GM12878 (cell line): ENCODE measurements around the gene KARS1. TPM values are rescaled to one million over a fixed set of nuclear protein-coding genes. Genes with fewer than 3 reads are reported as not detected.

Experiments
- ATAC-seq: fragments of 200-7000 bp; cut with Tn5 transposase; 3 replicates; pipeline ENCODE4 v1.9.1; 2020; ENCODE audit warnings: mild to moderate bottlenecking, moderate library complexity
- BruUV-seq: library from RNA; stranded (reverse); fragments of 400-500 nt; replicated peaks from 2 replicates; lab custom pipeline; 2021; lab: Mats Ljungman, UMichigan
- CTCF ChIA-PET: fragments of 300-600 bp; sonication (Branson Sonifier 250); formaldehyde crosslinking; extraction: SDS; loops from one replicate; lab custom pipeline; 2021; ENCODE audit warnings: inconsistent platforms; lab: Yijun Ruan, JAX
- POLR2A ChIA-PET: fragments of 350-600 bp; formaldehyde crosslinking; extraction: SDS; loops from one replicate; lab custom pipeline; 2021; ENCODE audit warnings: inconsistent platforms; lab: Charles Lee
- RAD21 ChIA-PET: fragments of 300-600 bp; sonication (Branson Sonifier 250); formaldehyde crosslinking; loops from one replicate; lab custom pipeline; 2023; ENCODE audit warnings: antibody characterized with exemption; ENCODE audit not compliant: unreplicated experiment; lab: Charles Lee
- SMC1A ChIA-PET: fragments of 300-600 bp; sonication (Branson Sonifier 250); formaldehyde crosslinking; loops from one replicate; lab custom pipeline; 2023; ENCODE audit not compliant: unreplicated experiment, uncharacterized antibody; lab: Charles Lee
- DNase-seq: peaks from one replicate; pipeline ENCODE4 v3.0.0-alpha.2; 2011; ENCODE audit warnings: low read depth, low spot score
- FAIRE-seq: peaks from 3 replicates; lab custom pipeline; 2011; peaks lifted over from hg19 to GRCh38; lab: Jason Lieb, UNC
- H2AFZ ChIP-seq: 2 replicates; pipeline ENCODE4 v1.6.0; 2011; ENCODE audit warnings: low read depth, low read length, control low read depth; ENCODE audit not compliant: control insufficient read depth
- H3K27ac ChIP-seq: 2 replicates; pipeline ENCODE4 v1.5.1; 2011; ENCODE audit warnings: control low read depth; ENCODE audit not compliant: control insufficient read depth, insufficient read depth
- H3K27me3 ChIP-seq, 2 experiments: replicated peaks in 1 of 2; 2 replicates each; pipeline versions ENCODE4 v1.6.0 to v1.6.1; 2011; ENCODE audit warnings: low read length in 1 of 2; ENCODE audit not compliant: control insufficient read depth in 2 of 2, insufficient read depth in 2 of 2
- H3K36me3 ChIP-seq, 2 experiments: 2 replicates each; pipeline ENCODE4 v1.5.1; 2011; ENCODE audit warnings: low read length in 1 of 2; ENCODE audit not compliant: control insufficient read depth in 2 of 2, insufficient read depth in 2 of 2
- H3K4me1 ChIP-seq: 2 replicates; pipeline ENCODE4 v1.6.1; 2011; ENCODE audit warnings: mild to moderate bottlenecking, low read length, moderate library complexity, mixed read lengths; ENCODE audit not compliant: control insufficient read depth, insufficient read depth
- H3K4me2 ChIP-seq: 2 replicates; pipeline ENCODE4 v1.6.0; 2011; ENCODE audit warnings: control low read depth; ENCODE audit not compliant: control insufficient read depth, insufficient read depth
- H3K4me3 ChIP-seq: fragments of 200-600 bp; sonication (generic); 2 replicates; pipeline ENCODE4 v1.5.1; 2016
- H3K79me2 ChIP-seq: 2 replicates; pipeline ENCODE4 v1.6.0; 2011; ENCODE audit warnings: low read length; ENCODE audit not compliant: control insufficient read depth, insufficient read depth
- H3K9ac ChIP-seq: 2 replicates; pipeline ENCODE4 v1.8.0; 2011; ENCODE audit warnings: low read length, control low read depth, mixed read lengths; ENCODE audit not compliant: control insufficient read depth, insufficient read depth
- H3K9me3 ChIP-seq: replicated peaks from 3 replicates; pipeline ENCODE4 v1.5.1; 2011; ENCODE audit warnings: mild to moderate bottlenecking, low read length; ENCODE audit not compliant: control insufficient read depth, insufficient read depth
- H4K20me1 ChIP-seq: 2 replicates; pipeline ENCODE4 v1.6.0; 2011; ENCODE audit not compliant: control insufficient read depth, insufficient read depth
- BCL11A ChIP-seq: IDR thresholded peaks from 2 replicates; pipeline ENCODE4 v1.6.1; 2011; ENCODE audit warnings: low read depth, low read length
- CBFB ChIP-seq: IDR thresholded peaks from 2 replicates; pipeline ENCODE4 v1.6.1; 2016; ENCODE audit warnings: antibody characterized with exemption, low read depth
- CEBPB ChIP-seq, 2 experiments: fragments of 150-350 bp in 1 of 2; IDR thresholded peaks; 2 replicates each; pipeline ENCODE4 v1.6.1; 2012 to 2014; ENCODE audit warnings: low read depth in 2 of 2, low read length in 2 of 2, borderline replicate concordance in 1 of 2, inconsistent platforms in 1 of 2
- DPF2 ChIP-seq: fragments of 450-650 bp; IDR thresholded peaks from 2 replicates; pipeline ENCODE4 v1.6.1; 2017; ENCODE audit warnings: mild to moderate bottlenecking
- IKZF2 ChIP-seq, 2 experiments: fragments of 450-650 bp; IDR thresholded peaks; 2 replicates each; pipeline ENCODE4 v1.6.1; 2017; ENCODE audit warnings: mild to moderate bottlenecking in 2 of 2, moderate library complexity in 2 of 2
- MAX ChIP-seq: IDR thresholded peaks from 2 replicates; pipeline ENCODE4 v1.6.1; 2012; ENCODE audit warnings: low read depth, low read length, improper control_type of control experiment
- NKRF ChIP-seq: fragments of 450-650 bp; conservative IDR thresholded peaks from 2 replicates; pipeline ENCODE4 v1.6.1; 2017; ENCODE audit warnings: mild to moderate bottlenecking, moderate library complexity
- PKNOX1 ChIP-seq: fragments of 450-650 bp; IDR thresholded peaks from 2 replicates; pipeline ENCODE4 v1.6.1; 2016; ENCODE audit warnings: mild to moderate bottlenecking
- RELA ChIP-seq: fragments of 450-650 bp; IDR thresholded peaks from 2 replicates; pipeline ENCODE4 v1.8.0; 2014; ENCODE audit warnings: borderline replicate concordance; ENCODE audit not compliant: partially characterized antibody
- SREBF2 ChIP-seq: IDR thresholded peaks from 2 replicates; pipeline ENCODE4 v1.6.1; 2012; ENCODE audit warnings: mild to moderate bottlenecking, low read length
- USF2 ChIP-seq: IDR thresholded peaks from 2 replicates; pipeline ENCODE4 v1.6.1; 2011; ENCODE audit warnings: low read depth, low read length, improper control_type of control experiment, borderline replicate concordance
- ZNF207 ChIP-seq: fragments of 450-650 bp; IDR thresholded peaks from 2 replicates; pipeline ENCODE4 v1.6.1; 2014; ENCODE audit warnings: antibody characterized with exemption, mild to moderate bottlenecking, borderline replicate concordance
- ZNF687 ChIP-seq: fragments of 450-650 bp; IDR thresholded peaks from 2 replicates; pipeline ENCODE4 v1.6.1; 2017; ENCODE audit warnings: mild to moderate bottlenecking, moderate library complexity
- WGBS: methylation state at CpG from one replicate; pipeline ENCODE4 v1.1.6; 2016; ENCODE audit warnings: low lambda C conversion rate; ENCODE audit not compliant: insufficient replicate concordance, insufficient coverage; ENCODE audit errors: missing lambda C conversion rate; 5-methylcytosine and 5-hydroxymethylcytosine counted together
- in situ Hi-C: fragments of 300-500 bp; cut with MboI; formaldehyde crosslinking; loops from 9 replicates; pipeline ENCODE4 v1.14.3; 2018; ENCODE audit warnings: mixed read lengths
- intact Hi-C: fragments of 100-400 bp; cut with micrococcal nuclease; formaldehyde crosslinking; loops from one replicate; pipeline ENCODE4 v1.14.2; 2022; ENCODE audit not compliant: unreplicated experiment
- polyA plus RNA-seq, 11 experiments: library from polyadenylated mRNA; depleted of rRNA in 4 of 11; unstranded in 6 of 11; stranded (reverse) in 5 of 11; fragments of >200 nt; fragmentation: Nextera tagmentation in 4 of 11; fragmentation: Illumina TruSeq in 1 of 11; extraction: Ambion mirVana in 4 of 11; extraction: Trizol in 1 of 11; gene quantifications; 1 replicate in 1 of 11; 2 replicates in 10 of 11; pipeline versions ENCODE4 v1.2.1 to v1.2.3, GENCODE V29; 2011 to 2016; ENCODE audit warnings: inconsistent platforms in 2 of 11, missing spikeins in 2 of 11, low read depth in 1 of 11
- total RNA-seq, 4 experiments: library from RNA; depleted of rRNA in 3 of 4; stranded (reverse); fragments of >200 nt in 3 of 4; fragmentation: Illumina TruSeq in 1 of 4; extraction: Trizol in 1 of 4; gene quantifications; 2 replicates each; pipeline versions ENCODE4 v1.2.1 to v1.2.3, GENCODE V29; 2013 to 2021

The KARS1 gene
- total and polyA plus RNA-seq, 10 of the 15 experiments (the other 5 are each of a cell fraction or from before 2014, with no cell fraction given) = 187 to 312 (median 211) TPM

- no peak for DNase-seq
- ChIA-PET POLR2A (interaction anchor here (0.6 kb wide), 1 partner anchor 74 kb away, joined by 5 read pairs; no protein-coding TSS in a partner anchor), CTCF (interaction anchor here (0.9 to 1.3 kb wide), 4 partner anchors 24 to 126 kb away, joined by 3 to 5 read pairs (median 4); no protein-coding TSS in a partner anchor), SMC1A (interaction anchor here (0.6 to 1.3 kb wide), 4 partner anchors 9 to 30 kb away, joined by 3 to 4 read pairs (median 4); no protein-coding TSS in a partner anchor), RAD21 (interaction anchor here (0.8 kb wide), 1 partner anchor 22 kb away, joined by 3 read pairs; no protein-coding TSS in a partner anchor)
- Histone ChIP-seq H3K27me3 (no peaks in the 10 kb centered on the region), H2AFZ (no peak overlapping the region), H3K36me3 (peaks cover 0 to 6% of the 10 kb centered on the region in 2 experiments; a peak in 2 of 4 replicates), H3K4me3 (no peak overlapping the region), H4K20me1 (no peaks in the 10 kb centered on the region), H3K9ac (no peak overlapping the region), H3K79me2 (no peaks in the 10 kb centered on the region), H3K4me1 (no peaks in the 10 kb centered on the region), H3K27ac (no peak overlapping the region), H3K9me3 (no peaks in the 10 kb centered on the region), H3K4me2 (no peak overlapping the region)
- no peak for FAIRE-seq
- ATAC-seq = no peak
- intact Hi-C loops (no loop called here), in situ Hi-C loops (no loop called here)
- no TSS peak for BruUV-seq
- 89% methylated on average over 8 of the region's 8 CpGs for WGBS
- TF ChIP-seq CEBPB (IDR thresholded peaks at IDR 0.05; ENCODE audit: borderline replicate concordance in 1 of 2, low read depth in 2 of 2, low read length in 2 of 2) = no peak
- TF ChIP-seq PKNOX1 = no peak
- TF ChIP-seq USF2 = no peak
- no peak for TF ChIP-seq DPF2
- TF ChIP-seq ZNF207 = no peak
- TF ChIP-seq BCL11A = no peak
- TF ChIP-seq MAX = no peak
- no peak for TF ChIP-seq SREBF2
- no peak for TF ChIP-seq NKRF
- no peak for TF ChIP-seq CBFB
- TF ChIP-seq ZNF687 = no peak
- no peak for TF ChIP-seq IKZF2 (IDR thresholded peaks at IDR 0.05)
- TF ChIP-seq RELA = no peak
Observed at GRCh38 chr16:75590920-75591843, 56.3 kb downstream of the KARS1 start.
